T47D (cell line): Measurements from ENCODE around the gene ITPKA.
"Not testable (repeated sequence)": the region's sequence is repeated elsewhere in the genome, so short reads cannot be mapped to it uniquely, and the experiment has no call there.

Experiments used
- DNase-seq, 2 experiments: peaks; one replicate each; pipeline versions ENCODE4 v3.0.0 to v3.0.0-alpha.2; 2011 to 2012; ENCODE audit warnings: low read depth in 1 of 2, low spot score in 1 of 2
- JUND ChIP-seq: IDR thresholded peaks from 2 replicates; pipeline ENCODE4 v1.6.1; 2012; ENCODE audit warnings: low read depth
- in situ Hi-C: cut with HindIII; loops from 2 replicates; pipeline ENCODE4 v1.10.0; 2016; ENCODE audit warnings: low sequenced_read_pairs, low pct_unique_long_range_greater_than_20kb

The ITPKA gene

GRCh38 chr15:41493205-41493901 lies at the start of gene ITPKA:
TSS of gene ITPKA (plus strand) at chr15:41493874. CDS start at chr15:41493928, 54 bp downstream.
- no peak for TF ChIP-seq JUND
- in situ Hi-C loops, result no loop called here
- DNase-seq, result peak; percentile 59 to 81

GRCh38 chr15:41445399-41445798 lies 48.3 kb upstream of the ITPKA start:
- no peak for TF ChIP-seq JUND
- DNase-seq, result no peak
- in situ Hi-C loops, result no loop called here

GRCh38 chr15:41462084-41462795 lies 31.4 kb upstream of the ITPKA start:
- TF ChIP-seq JUND, result no peak
- in situ Hi-C loops, result no loop called here
- DNase-seq, result no peak

- no peak for DNase-seq
- in situ Hi-C loops, result no loop called here
- TF ChIP-seq JUND, result no peak
Observed at GRCh38 chr15:41464889-41465580, 28.6 kb upstream of the ITPKA start.

- peak in 1 of 2 experiments; percentile 69 for DNase-seq
- in situ Hi-C loops, result no loop called here
- no peak for TF ChIP-seq JUND
Observed at GRCh38 chr15:41465822-41466421, 27.8 kb upstream of the ITPKA start.

GRCh38 chr15:41466711-41467110 lies 27.0 kb upstream of the ITPKA start:
- in situ Hi-C loops, result no loop called here
- no peak for TF ChIP-seq JUND
- DNase-seq, result no peak

- in situ Hi-C loops, DNase-seq: not testable (repeated sequence)
Observed at GRCh38 chr15:41469644-41470043, 24.0 kb upstream of the ITPKA start.

- in situ Hi-C loops, result no loop called here
- DNase-seq, result peak in 1 of 2 experiments; percentile 33
- TF ChIP-seq JUND, result no peak
Observed at GRCh38 chr15:41473418-41473817, 20.3 kb upstream of the ITPKA start.

GRCh38 chr15:41474436-41474835 lies 19.2 kb upstream of the ITPKA start:
- no peak for TF ChIP-seq JUND
- in situ Hi-C loops, result no loop called here

GRCh38 chr15:41474941-41475340 lies 18.7 kb upstream of the ITPKA start:
- DNase-seq, result peak in 1 of 2 experiments; percentile 80
- in situ Hi-C loops, result no loop called here
- no peak for TF ChIP-seq JUND

More at GRCh38 chr15:41474436-41474835, 19.2 kb upstream of the ITPKA start:
- DNase-seq, result peak in 1 of 2 experiments; percentile 37

GRCh38 chr15:41476416-41477048 lies 17.1 kb upstream of the ITPKA start:
- in situ Hi-C loops, result no loop called here
- DNase-seq, result no peak
- TF ChIP-seq JUND, result no peak
